NB4 (cell line): Measurements from ENCODE around the gene GRID1.

Experiments used
- CTCF ChIP-seq: IDR thresholded peaks from one replicate; pipeline ENCODE4 v1.5.1; 2012; ENCODE audit warnings: low read depth, low read length
- POLR2A ChIP-seq: IDR thresholded peaks from 2 replicates; pipeline ENCODE4 v1.6.1; 2011; ENCODE audit warnings: mild to moderate bottlenecking; ENCODE audit not compliant: insufficient read length; ENCODE audit errors: extremely low read depth

- TF ChIP-seq CTCF = no peak
- no peak for TF ChIP-seq POLR2A
Measured at GRCh38 chr10:86148117-86148516, 218.5 kb downstream of the GRID1 start.
